ENCODE data around the gene ERG. TPM values are rescaled to one million over a fixed set of nuclear protein-coding genes. Genes with fewer than 3 reads are reported as not detected.

The ERG gene
- total and polyA plus RNA-seq, 2 of the 8 experiments (the other 6 are each of a cell fraction or from before 2014, with no cell fraction given) = 1.0 to 3.0 TPM

DNA sequence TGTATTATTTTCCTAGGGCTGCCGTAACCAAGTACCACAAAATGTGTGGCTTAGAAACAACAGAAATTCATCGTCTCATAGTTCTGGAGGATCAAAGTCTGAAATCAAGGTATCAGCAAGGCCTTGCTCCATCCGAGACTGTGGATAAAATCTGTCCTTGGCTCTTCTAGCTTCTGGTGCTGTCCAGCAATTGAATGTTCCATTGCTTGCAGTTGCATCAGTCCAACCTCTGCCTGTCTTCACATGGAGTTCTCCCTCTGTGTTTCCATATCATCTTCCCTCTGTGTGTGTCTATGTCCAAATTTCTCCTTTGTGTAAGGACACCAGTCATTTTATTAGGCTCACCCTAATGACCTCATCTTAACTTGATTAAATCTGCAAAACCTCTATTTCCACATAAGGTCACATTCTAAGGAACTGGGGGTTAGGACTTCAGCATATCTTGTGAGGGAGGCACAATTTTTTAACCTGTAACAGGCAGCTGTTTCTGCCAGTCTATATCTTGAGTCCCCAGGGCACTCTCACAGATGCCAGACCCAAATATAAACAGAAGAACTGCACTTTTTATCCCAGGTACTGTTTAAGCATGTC lies 84.2 kb downstream of the ERG start (continued):
- no peak for TF ChIP-seq MAFK (IDR thresholded peaks at IDR 0.05; ENCODE audit: low read depth, low read length)
- TF ChIP-seq RBBP5 (IDR thresholded peaks at IDR 0.05; ENCODE audit: borderline replicate concordance, low read depth, low read length) = no peak
- no peak for TF ChIP-seq SIN3A (conservative IDR thresholded peaks at IDR 0.05 in 1 of 2, IDR thresholded peaks at IDR 0.05 in 1 of 2; ENCODE audit: low read depth in 1 of 2, low read length in 2 of 2)
- TF ChIP-seq BCL11A (IDR thresholded peaks at IDR 0.05; ENCODE audit: low read depth in 2 of 2, low read length in 2 of 2) = no peak
- no peak for TF ChIP-seq CBX5 (IDR thresholded peaks at IDR 0.05; ENCODE audit: low read depth, low read length)
- no peak for TF ChIP-seq POU5F1 (IDR thresholded peaks at IDR 0.05; ENCODE audit: low read depth, low read length)
- TF ChIP-seq, protein P1, sequence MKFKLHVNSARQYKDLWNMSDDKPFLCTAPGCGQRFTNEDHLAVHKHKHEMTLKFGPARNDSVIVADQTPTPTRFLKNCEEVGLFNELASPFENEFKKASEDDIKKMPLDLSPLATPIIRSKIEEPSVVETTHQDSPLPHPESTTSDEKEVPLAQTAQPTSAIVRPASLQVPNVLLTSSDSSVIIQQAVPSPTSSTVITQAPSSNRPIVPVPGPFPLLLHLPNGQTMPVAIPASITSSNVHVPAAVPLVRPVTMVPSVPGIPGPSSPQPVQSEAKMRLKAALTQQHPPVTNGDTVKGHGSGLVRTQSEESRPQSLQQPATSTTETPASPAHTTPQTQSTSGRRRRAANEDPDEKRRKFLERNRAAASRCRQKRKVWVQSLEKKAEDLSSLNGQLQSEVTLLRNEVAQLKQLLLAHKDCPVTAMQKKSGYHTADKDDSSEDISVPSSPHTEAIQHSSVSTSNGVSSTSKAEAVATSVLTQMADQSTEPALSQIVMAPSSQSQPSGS (IDR thresholded peaks at IDR 0.05; ENCODE audit: low read length) = no peak

Data from H1 (cell line).